SKM-1 (cell line): ENCODE measurements around the gene SRSF12.
"Not testable (repeated sequence)": the region's sequence is repeated elsewhere in the genome, so short reads cannot be mapped to it uniquely, and the experiment has no call there.

Experiments used
- DNase-seq: peaks from one replicate; lab custom pipeline; 2025; ENCODE audit not compliant: unreplicated experiment; lab: John Stamatoyannopoulos, UW

The SRSF12 gene

GRCh38 chr6:89131599-89131998 is 13.7 kb upstream of the SRSF12 start:
- no peak for DNase-seq

- not testable (repeated sequence) for DNase-seq
Measured at GRCh38 chr6:89128256-89128671, 10.4 kb upstream of the SRSF12 start.

- no peak for DNase-seq
Measured at GRCh38 chr6:89122625-89123024, 4.8 kb upstream of the SRSF12 start.

- DNase-seq = no peak
Measured at GRCh38 chr6:89121934-89122333, 4.1 kb upstream of the SRSF12 start.

GRCh38 chr6:89120371-89120770 is 2.5 kb upstream of the SRSF12 start:
- no peak for DNase-seq

- DNase-seq = no peak
Measured at GRCh38 chr6:89118931-89119330, 1.1 kb upstream of the SRSF12 start.

- no peak for DNase-seq
Measured at GRCh38 chr6:89116702-89117101, 1.2 kb downstream of the SRSF12 start.

DNA sequence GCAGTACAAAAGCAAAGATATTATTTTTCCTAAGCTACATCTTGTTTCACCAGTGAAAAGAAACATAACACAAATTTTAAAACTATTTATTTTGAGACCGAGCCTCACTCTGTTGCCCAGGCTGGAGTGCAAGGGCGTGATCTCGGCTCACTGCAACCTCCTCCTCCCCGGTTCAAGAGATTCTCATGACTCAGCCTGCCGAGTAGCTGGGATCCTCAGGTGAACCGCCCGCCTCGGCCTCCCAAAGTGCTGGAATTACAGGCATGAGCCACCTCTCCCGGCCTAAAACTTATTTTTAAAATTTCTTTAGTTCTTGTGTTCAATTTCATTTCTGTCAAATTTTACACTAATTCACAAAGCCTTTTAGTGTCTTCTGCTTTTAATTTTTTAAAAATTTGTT is 5.9 kb downstream of the SRSF12 start:
- DNase-seq = no peak

DNA sequence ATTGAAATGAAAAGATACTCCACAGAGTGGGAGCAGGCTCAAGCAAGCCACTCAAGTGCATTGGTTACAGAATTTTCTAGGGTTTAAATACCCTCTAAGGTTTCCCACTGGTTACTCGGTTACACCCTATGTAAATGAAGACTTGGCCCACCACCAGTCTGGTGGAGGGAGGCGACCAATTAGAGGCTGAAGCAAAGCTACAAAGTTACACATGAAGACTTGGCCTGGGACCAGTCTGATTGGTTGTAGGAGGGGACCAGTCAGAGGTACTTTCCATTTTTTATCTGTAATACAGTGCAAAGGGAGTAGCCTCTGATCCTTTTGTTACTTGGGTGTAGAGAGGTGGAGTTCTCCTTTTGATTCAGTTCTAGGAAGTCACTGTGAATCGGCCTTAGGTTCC is 7.6 kb downstream of the SRSF12 start:
- DNase-seq = no peak

GRCh38 chr6:89100114-89100513 is 17.8 kb downstream of the SRSF12 start:
- no peak for DNase-seq

DNA sequence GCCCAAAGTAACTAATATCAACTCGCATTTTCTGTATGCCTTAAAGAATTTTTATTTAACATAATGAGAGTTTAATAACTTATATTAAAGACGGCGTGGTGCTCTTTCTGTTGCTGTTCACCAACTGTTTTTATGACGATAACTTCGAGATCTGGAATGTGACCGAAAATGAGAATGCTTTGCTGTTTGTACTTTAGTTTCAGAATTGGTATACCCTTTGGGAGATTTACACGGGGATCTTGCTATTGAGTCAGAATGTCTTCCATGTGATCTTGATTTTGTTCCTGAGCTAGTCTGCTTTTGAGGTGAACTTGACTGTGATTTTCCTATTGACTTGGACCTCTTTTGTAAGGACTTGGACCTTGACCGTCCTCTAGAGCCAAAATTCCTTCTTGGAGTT is 19.4 kb downstream of the SRSF12 start:
- no peak for DNase-seq

GRCh38 chr6:89087881-89088280 is 30.0 kb downstream of the SRSF12 start:
- DNase-seq = no peak

DNA sequence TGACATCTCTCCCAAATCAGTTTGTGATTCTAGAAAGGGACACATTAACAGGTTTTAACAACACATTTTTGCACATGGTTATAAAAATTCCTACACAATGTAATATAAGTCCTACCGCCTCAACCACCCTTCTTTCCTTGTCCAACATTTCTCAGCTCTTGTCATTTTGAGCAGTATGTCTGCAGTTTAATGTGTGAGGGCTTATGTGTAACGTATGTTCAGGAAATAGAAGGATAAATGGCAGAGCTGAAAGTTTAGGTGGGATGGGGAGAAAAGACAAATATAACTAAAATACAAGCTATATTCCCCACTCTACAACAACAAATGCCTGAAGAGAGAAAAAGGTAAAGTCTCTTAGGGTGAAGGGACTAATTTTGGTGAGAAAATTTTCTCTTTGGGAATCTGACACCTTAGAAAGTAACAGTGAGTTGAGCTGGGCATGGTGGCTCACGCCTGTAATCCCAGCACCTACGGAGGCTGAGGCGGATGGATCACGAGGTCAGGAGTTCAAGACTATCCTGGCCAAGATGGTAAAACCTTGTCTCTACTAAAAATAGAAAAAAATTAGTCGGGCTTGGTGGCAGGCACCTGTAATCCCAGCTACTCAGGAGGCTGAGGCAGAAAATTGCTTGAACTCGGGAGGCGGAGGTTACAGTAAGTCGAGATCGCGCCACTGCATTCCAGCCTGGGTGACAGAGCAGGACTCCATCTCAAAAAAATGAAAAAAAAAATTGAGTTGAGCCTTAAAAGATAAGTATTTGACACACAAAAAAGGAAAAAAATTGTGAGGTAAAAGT is 32.3 kb downstream of the SRSF12 start:
- DNase-seq = no peak

- DNase-seq = no peak
Measured at GRCh38 chr6:89084954-89085353, 32.9 kb downstream of the SRSF12 start.

DNA sequence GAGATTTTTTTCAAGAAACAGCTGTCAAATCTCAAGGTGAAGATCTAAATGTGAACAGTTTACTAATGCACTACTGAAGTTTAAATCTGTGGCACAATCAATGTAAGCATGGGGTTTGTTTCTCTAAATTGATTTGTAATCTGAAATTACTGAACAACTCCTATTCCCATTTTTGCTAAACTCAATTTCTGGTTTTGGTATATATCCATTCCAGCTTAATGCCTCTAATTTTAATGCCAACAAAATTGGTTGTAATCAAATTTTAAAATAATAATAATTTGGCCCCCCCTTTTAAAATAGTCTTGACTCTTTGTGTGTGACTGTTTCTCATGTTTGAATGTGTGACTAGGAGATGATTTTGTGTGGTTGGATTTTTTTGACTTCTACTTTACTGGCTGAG is 33.3 kb downstream of the SRSF12 start:
- DNase-seq = no peak

DNA sequence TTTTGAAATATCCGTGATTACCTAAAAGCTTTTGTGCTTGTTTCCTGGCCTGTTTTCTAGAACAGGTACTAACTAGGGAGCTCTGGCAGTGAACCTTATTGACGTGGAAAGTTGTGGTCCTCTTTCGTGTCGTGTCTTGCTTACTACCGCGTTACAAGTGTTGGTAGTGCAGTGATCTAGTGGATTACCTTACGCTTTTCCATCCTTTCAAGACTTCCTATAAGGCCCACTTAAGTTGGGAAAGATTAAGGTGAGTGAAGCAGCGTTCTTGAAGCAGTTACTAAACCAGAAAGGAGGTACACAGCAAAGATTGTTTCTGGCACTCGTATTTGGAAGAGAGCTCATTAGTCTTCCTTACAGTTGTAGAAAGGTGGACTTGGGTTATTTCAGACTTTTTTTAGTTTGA is 35.4 kb downstream of the SRSF12 start:
- no peak for DNase-seq

- DNase-seq = peak; percentile 93
Measured at GRCh38 chr6:89081423-89082322, 36.2 kb downstream of the SRSF12 start.

DNA sequence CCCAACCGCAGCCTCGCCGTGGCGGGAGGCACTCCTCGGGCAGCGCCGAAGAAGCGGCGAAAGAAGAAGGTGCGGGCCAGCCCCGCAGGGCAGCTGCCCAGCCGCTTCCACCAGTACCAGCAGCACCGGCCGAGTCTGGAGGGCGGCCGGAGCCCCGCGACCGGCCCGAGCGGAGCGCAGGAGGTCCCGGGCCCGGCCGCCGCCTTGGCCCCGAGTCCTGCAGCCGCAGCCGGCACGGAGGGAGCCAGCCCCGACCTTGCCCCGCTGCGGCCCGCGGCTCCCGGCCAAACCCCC is 36.8 kb downstream of the SRSF12 start:
- no peak for DNase-seq

DNA sequence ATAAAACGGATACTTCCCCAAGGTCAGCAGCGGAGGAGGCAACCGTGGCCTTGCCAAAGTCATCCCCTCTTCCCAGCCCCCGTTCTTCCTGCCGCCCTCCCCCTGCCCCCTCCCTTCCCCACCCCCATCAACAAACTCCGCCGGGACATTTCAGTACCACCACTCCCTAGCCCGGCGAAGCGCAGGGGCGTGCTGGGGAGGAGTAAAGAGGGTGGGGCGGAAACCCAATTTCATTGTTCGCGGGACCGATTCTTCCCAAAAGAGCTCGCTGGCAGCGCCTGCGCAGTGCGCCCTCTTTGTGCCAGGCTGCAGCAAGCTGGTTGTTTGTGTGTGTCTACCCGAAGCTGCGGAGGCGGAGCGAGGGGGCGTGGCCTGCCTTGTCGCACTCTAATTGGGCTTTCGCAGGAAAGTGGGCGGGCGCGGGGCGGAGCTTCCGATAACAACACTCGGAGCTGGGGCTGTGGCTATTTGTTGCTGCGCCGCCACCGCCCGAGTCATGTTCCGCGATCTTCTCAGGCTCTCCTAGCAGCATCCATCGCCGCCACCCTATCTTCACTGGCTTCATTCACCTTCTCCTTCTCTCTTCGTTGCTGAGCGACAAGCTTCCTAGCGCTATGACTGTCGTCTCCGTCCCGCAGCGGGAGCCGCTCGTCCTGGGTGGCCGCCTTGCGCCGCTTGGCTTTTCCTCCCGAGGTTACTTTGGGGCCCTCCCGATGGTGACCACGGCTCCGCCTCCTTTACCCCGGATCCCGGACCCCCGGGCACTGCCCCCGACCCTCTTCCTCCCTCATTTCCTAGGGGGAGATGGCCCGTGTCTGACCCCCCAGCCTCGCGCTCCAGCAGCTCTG is 37.4 kb downstream of the SRSF12 start, which contains the start of gene PNRC1:
PNRC1 (plus strand) TSS at position 471 of the 848 bp plus-strand sequence; CDS start at position 615, 144 bp downstream.
- peak; percentile 95 for DNase-seq

DNA sequence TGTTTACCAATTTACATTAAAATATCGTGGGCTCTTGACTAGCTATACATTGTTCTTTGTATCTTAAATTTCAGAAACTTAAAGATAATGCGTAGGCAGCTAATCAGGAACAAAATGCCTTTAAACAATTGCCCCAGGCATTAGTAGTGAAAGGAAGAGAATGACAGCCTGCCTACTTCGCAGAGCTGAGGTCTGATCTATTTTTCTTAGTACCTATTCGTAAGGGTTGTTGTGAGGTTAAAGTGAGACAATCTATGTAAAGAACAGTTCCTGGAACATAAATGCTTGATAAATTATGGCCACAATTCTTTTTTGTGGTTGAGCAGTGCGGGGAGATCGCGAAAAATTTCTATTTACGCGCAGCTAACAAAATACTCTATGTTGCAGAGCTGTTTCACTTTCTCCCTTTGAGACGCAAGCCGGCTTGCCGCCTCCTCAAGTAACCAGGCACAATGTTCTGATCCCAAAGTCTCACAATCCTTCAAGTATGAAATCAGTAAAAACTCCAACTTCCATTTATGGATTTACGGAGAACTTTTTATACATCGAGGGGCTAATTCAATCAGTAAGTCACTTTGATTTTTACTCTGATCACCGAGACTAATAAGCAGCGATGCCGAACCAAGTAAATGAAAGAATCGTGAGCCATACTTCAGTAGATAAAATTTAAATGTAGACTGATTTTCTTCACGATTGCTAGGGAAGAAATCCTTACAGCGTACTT is 38.2 kb downstream of the SRSF12 start:
- DNase-seq = no peak

DNA sequence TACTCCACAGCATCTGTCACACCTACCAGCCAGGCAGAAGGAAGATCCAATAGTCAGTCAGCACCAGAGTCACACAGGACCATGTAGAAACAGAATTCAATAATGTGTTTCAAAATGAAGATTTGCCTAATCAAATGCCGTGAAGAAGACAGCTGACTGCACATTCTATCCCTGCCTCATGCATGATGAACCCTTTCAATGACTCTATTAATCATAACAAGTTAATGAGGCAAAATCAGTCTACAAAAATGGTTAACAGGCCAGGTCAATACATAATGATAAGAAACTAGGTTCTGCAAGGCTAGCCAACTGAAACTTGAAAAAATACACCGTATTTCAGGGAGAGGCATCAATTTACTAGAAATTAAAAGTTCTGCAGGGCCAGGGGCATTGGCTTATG is 44.0 kb downstream of the SRSF12 start:
- no peak for DNase-seq
